Colonic mucosa (tissue), 4 donors: ENCODE measurements around the gene LGALS14. TPM values are rescaled to one million over a fixed set of nuclear protein-coding genes. Genes with fewer than 3 reads are reported as not detected.

Experiments
- DNase-seq: peaks from one replicate; pipeline ENCODE4 v3.0.0-alpha.2; 2020
- H3K27ac ChIP-seq: fragments of 200-600 bp; one replicate; pipeline ENCODE4 v1.8.0; 2021
- H3K27me3 ChIP-seq: fragments of 200-600 bp; one replicate; pipeline ENCODE4 v1.8.0; 2021
- H3K36me3 ChIP-seq: fragments of 200-600 bp; one replicate; pipeline ENCODE4 v1.8.0; 2021
- H3K4me1 ChIP-seq: fragments of 200-600 bp; one replicate; pipeline ENCODE4 v1.8.0; 2021; ENCODE audit warnings: mild to moderate bottlenecking
- H3K4me3 ChIP-seq: fragments of 200-600 bp; one replicate; pipeline ENCODE4 v1.8.0; 2021
- H3K9ac ChIP-seq, 2 donors: one replicate each; pipeline ENCODE4 v1.7.0; 2013; ENCODE audit warnings: control low read depth in 2 of 2, low read depth in 2 of 2, low read length in 2 of 2
- H3K9me3 ChIP-seq: fragments of 200-600 bp; one replicate; pipeline ENCODE4 v1.8.0; 2021
- CTCF ChIP-seq: fragments of 200-600 bp; IDR thresholded peaks from one replicate; pipeline ENCODE4 v1.8.0; 2022; ENCODE audit warnings: antibody characterized with exemption, mild to moderate bottlenecking
- intact Hi-C: fragments of 100-400 bp; cut with DNase I; formaldehyde crosslinking; loops from one replicate; pipeline ENCODE4 v1.14.1; 2022
- total RNA-seq, 2 donors: library from RNA; stranded (reverse); fragmentation: NEBNext Ultra II Directional in 1 of 2; extraction: Animal tissue kit (Norgen Biotek cat#: 25700) in 1 of 2; gene quantifications; one replicate each; pipeline ENCODE4 v1.2.1, GENCODE V29; 2021
- donor health status: healthy.
- donor health status: DM: no; HTN: no; CAD: no.
- donor health status: DM: no; HTN: no; CAD: no.

LGALS14 gene
- total RNA-seq, 2 donors from 2014 or later = not detected

- Histone ChIP-seq H3K27ac (no peak overlapping the region), H3K9ac (no peak overlapping the region), H3K4me3 (no peak overlapping the region), H3K36me3 (no peaks in the 10 kb centered on the region), H3K9me3 (no peaks in the 10 kb centered on the region), H3K4me1 (no peaks in the 10 kb centered on the region), H3K27me3 (no peaks in the 10 kb centered on the region)
- no peak for DNase-seq
- intact Hi-C loops = no loop called here
- no peak for TF ChIP-seq CTCF
Observed at GRCh38 chr19:39696387-39696786, 7.9 kb upstream of the LGALS14 start.

GRCh38 chr19:39698535-39698934, 5.7 kb upstream of the LGALS14 start:
- TF ChIP-seq CTCF = no peak
- DNase-seq = no peak
- Histone ChIP-seq H3K9me3 (no peaks in the 10 kb centered on the region), H3K27me3 (no peaks in the 10 kb centered on the region), H3K9ac (no peak overlapping the region), H3K4me1 (no peaks in the 10 kb centered on the region), H3K36me3 (no peaks in the 10 kb centered on the region), H3K27ac (no peak overlapping the region), H3K4me3 (no peak overlapping the region)
- intact Hi-C loops = no loop called here

GRCh38 chr19:39701291-39701690, 3.0 kb upstream of the LGALS14 start:
- H3K4me3 ChIP-seq = no peak overlapping the region
- no peaks in the 10 kb centered on the region for H3K36me3 ChIP-seq
- H3K9ac ChIP-seq = no peak overlapping the region
- H3K9me3 ChIP-seq = no peaks in the 10 kb centered on the region
- H3K27ac ChIP-seq = no peak overlapping the region
- no peak for TF ChIP-seq CTCF
- H3K4me1 ChIP-seq = no peaks in the 10 kb centered on the region
- no peaks in the 10 kb centered on the region for H3K27me3 ChIP-seq
- no peak for DNase-seq
- intact Hi-C loops = no loop called here

GRCh38 chr19:39705578-39706188, 1.4 kb downstream of the LGALS14 start:
- no peaks in the 10 kb centered on the region for H3K36me3 ChIP-seq
- intact Hi-C loops = no loop called here
- no peak overlapping the region for H3K9ac ChIP-seq
- H3K27ac ChIP-seq = no peak overlapping the region
- DNase-seq = no peak
- no peaks in the 10 kb centered on the region for H3K27me3 ChIP-seq
- no peaks in the 10 kb centered on the region for H3K9me3 ChIP-seq
- no peaks in the 10 kb centered on the region for H3K4me1 ChIP-seq
- H3K4me3 ChIP-seq = no peak overlapping the region
- no peak for TF ChIP-seq CTCF

- no peaks in the 10 kb centered on the region for H3K4me1 ChIP-seq
- intact Hi-C loops = no loop called here
- no peak overlapping the region for H3K27ac ChIP-seq
- H3K27me3 ChIP-seq = no peaks in the 10 kb centered on the region
- no peaks in the 10 kb centered on the region for H3K9me3 ChIP-seq
- no peak for DNase-seq
- H3K9ac ChIP-seq = no peak overlapping the region
- H3K36me3 ChIP-seq = no peaks in the 10 kb centered on the region
- no peak overlapping the region for H3K4me3 ChIP-seq
- no peak for TF ChIP-seq CTCF
Observed at GRCh38 chr19:39708594-39708993, 4.3 kb downstream of the LGALS14 start.
